HFF-Myc (cell line): Measurements from ENCODE around the gene GRIP1.

Experiments used
- DNase-seq: peaks from one replicate; pipeline ENCODE4 v3.0.0-alpha.2; 2011; ENCODE audit warnings: low read depth; ENCODE audit errors: extremely low read depth
- H3K4me3 ChIP-seq: replicated peaks from 2 replicates; pipeline ENCODE4 v1.5.1; 2011; ENCODE audit warnings: low read depth, mild to moderate bottlenecking, control low read depth, low read length
- TF ChIP-seq, protein P1 (sequence below): IDR thresholded peaks from 2 replicates; pipeline ENCODE4 v1.5.1; 2012; ENCODE audit warnings: mild to moderate bottlenecking, low read depth, low read length, control low read depth; ENCODE audit errors: missing control alignments

The GRIP1 gene

DNA sequence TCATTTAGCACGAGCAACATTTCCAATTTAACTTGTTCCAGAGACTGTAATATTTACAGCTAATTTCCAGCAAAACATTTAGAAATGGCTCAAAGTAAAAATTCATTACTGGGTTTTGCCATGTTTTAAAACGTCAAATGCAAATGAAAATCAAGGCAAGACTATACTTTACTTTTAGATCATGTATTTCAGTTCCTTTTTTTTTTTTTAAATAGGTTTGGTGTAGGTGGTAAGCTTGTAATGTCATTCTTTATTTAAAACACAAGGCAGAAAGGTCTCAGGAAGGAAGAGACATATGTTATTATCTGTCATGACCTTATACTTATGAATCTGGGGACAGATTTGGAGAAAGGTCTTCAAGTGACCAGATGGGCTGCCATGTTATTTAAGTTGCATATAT, 54.1 kb downstream of the GRIP1 start:
- TF ChIP-seq, protein P1, sequence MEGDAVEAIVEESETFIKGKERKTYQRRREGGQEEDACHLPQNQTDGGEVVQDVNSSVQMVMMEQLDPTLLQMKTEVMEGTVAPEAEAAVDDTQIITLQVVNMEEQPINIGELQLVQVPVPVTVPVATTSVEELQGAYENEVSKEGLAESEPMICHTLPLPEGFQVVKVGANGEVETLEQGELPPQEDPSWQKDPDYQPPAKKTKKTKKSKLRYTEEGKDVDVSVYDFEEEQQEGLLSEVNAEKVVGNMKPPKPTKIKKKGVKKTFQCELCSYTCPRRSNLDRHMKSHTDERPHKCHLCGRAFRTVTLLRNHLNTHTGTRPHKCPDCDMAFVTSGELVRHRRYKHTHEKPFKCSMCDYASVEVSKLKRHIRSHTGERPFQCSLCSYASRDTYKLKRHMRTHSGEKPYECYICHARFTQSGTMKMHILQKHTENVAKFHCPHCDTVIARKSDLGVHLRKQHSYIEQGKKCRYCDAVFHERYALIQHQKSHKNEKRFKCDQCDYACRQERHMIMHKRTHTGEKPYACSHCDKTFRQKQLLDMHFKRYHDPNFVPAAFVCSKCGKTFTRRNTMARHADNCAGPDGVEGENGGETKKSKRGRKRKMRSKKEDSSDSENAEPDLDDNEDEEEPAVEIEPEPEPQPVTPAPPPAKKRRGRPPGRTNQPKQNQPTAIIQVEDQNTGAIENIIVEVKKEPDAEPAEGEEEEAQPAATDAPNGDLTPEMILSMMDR: no peak
- H3K4me3 ChIP-seq: no peak overlapping the region
- DNase-seq: no peak

DNA sequence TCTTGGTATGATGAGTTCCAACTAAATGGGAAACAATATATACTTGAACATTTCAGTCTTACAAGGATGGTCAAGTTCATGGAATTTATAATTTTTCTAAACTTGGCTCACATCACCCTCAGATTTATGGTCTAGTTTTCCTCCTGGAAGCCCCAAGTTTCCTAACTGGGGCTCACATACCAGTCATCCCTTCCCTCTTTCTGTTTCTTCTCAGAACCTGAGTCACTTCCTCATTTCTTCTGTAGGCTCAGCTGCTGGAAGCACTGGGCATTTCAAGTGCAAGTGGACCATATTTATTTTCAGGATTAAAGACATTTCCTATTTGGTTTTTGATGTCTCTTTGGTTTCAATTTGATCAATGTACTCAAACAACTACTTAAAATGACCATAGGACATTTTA, 55.4 kb downstream of the GRIP1 start:
- DNase-seq: no peak
- TF ChIP-seq, protein P1: no peak
- no peak overlapping the region for H3K4me3 ChIP-seq

- no peak overlapping the region for H3K4me3 ChIP-seq
- DNase-seq: no peak
- TF ChIP-seq, protein P1: no peak
These were observed 58.2 kb downstream of the GRIP1 start for GRCh38 chr12:66620688-66621087.

- TF ChIP-seq, protein P1: no peak
- no peak overlapping the region for H3K4me3 ChIP-seq
- DNase-seq: no peak
These were observed 58.9 kb downstream of the GRIP1 start for GRCh38 chr12:66620026-66620425.

GRCh38 chr12:66617991-66618390, 60.9 kb downstream of the GRIP1 start:
- TF ChIP-seq, protein P1: no peak
- DNase-seq: no peak
- H3K4me3 ChIP-seq: no peak overlapping the region

DNA sequence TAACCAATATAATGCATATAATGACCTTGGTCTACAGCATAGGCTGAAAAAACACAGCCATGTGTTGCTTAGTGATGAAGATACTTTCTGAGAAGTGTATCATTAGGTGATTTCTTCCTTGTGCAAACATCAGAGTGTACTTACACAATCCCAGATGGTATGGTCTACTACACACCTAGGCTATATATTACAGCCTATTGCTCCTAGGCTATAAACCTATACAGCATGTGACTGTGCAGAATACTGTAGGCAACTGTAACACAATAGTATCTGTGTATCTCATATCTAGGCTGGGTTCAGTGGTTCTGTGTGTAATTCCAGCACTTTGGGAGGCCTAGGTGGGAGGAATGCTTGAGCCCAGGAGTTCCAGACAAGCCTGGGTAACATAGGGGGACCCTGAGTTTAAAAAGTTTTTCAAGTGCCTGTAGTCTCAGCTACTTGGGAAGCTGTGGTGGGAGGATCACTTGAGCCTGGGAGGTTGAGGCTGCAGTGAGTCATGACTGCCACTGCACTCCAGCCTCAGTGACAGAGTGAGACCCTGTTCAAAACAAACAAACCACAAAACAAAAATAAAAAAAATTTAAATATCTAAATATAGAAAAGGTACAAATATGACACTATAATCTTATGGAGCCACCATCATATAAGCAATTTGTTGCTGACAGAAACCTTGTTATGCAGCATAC, 66.6 kb downstream of the GRIP1 start:
- TF ChIP-seq, protein P1: no peak
- H3K4me3 ChIP-seq: no peak overlapping the region
- DNase-seq: no peak

DNA sequence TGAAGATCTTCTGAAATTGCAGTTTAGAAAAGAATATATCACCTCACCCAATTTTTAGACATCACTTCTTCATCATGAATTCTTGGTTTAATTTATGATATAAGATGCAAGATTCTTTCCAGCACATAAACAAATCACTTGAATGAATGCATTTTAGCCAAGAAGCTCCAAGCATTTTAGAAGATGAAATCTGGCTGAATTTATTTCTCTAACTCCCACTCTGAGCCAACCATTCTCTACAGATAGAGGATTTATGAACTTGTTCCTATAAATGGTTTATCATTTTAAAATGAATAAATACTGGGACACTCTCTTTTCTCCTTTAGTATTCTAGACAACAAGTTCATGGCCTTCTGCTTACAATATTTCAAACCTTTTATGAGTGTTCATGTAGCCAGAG, 71.7 kb downstream of the GRIP1 start:
- DNase-seq: no peak
- TF ChIP-seq, protein P1: no peak
- no peak overlapping the region for H3K4me3 ChIP-seq
